ENCODE data around the gene COPS6.

The COPS6 gene

GRCh38 chr7:100088621-100089457 is at the start of gene COPS6:
TSS of gene COPS6 (plus strand) at chr7:100088969. CDS start at chr7:100088991, 22 bp downstream.
- peak; percentile 91 for DNase-seq

DNA sequence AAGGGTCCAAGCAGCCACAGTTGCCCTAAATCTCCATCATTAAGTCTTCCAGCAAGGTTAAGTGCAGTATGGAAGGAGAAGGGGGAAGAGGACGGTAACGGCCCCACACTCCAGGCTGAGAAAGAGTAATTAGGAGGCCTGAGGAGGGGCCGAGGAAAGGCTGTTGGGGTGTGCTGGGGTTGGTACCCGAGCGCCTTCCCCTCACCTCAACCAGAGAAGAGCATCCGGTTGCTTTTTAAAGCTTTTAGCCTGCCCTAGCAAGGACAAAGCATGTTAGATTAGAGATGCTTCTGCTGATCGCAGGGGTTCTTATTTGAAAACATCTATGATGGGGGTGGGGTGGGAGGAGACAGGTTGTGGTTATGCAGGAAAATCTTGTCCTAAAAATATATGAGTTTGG is 48.2 kb upstream of the COPS6 start:
- DNase-seq, result peak; percentile 8

- no peak for DNase-seq
These were observed 44.1 kb upstream of the COPS6 start for GRCh38 chr7:100044718-100045117.

DNA sequence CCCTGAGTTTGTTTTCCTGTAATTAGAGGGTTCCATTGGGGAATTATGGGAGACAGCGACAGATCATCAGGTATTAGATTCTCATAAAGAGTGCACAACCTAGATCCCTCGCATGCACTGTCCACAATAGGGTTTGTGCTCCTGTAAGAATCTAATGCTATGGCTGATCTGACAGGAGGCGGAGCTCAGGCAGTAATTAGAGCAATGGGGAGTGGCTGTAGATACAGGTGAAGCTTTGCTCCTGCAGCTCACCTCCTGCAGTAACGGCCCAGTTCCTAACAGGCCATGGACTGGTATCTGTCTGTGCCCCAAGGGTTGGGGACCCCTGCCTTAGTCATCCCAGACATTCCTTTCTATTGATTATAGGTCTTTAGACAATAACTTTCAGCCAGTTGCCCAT is 40.1 kb upstream of the COPS6 start:
- DNase-seq, result no peak

- DNase-seq, result peak; percentile 88
These were observed 39.1 kb upstream of the COPS6 start, which contains the start of gene ZSCAN21 for GRCh38 chr7:100049441-100050291. TSS of gene ZSCAN21 (plus strand) at chr7:100049774. CDS start at chr7:100057007, 7,233 bp downstream.

GRCh38 chr7:100051611-100052010 is 37.2 kb upstream of the COPS6 start:
- no peak for DNase-seq

DNA sequence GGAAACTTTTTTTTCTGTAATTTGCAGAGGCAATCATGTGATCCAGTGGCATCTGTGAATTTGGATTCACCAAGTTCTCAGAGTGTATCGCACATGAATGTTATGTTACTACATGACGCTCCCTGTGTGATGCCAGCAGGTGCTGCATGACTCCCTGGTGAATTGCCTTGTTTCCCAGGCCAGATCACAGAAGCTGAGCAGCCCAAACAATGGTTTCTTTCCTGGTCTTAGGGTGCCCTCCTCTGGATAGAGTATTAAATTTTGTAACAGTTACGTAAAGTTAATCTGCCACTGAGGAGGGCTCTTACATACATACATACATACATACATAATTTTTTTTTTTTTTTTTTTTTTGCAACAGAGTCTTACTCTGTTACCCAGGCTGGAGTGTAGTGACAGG is 35.6 kb upstream of the COPS6 start:
- peak; percentile 34 for DNase-seq

DNA sequence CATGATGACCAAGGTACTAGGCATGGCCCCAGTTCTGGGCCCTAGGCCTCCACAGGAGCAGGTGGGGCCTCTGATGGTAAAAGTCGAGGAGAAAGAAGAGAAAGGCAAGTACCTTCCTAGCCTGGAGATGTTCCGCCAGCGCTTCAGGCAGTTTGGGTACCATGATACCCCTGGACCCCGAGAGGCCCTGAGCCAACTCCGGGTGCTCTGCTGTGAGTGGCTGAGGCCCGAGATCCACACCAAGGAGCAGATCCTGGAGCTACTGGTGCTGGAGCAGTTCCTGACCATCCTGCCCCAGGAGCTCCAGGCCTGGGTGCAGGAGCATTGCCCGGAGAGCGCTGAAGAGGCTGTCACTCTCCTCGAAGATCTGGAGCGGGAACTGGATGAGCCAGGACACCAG is 31.8 kb upstream of the COPS6 start:
- no peak for DNase-seq

- DNase-seq, result no peak
These were observed 29.5 kb upstream of the COPS6 start for GRCh38 chr7:100059251-100059739.

DNA sequence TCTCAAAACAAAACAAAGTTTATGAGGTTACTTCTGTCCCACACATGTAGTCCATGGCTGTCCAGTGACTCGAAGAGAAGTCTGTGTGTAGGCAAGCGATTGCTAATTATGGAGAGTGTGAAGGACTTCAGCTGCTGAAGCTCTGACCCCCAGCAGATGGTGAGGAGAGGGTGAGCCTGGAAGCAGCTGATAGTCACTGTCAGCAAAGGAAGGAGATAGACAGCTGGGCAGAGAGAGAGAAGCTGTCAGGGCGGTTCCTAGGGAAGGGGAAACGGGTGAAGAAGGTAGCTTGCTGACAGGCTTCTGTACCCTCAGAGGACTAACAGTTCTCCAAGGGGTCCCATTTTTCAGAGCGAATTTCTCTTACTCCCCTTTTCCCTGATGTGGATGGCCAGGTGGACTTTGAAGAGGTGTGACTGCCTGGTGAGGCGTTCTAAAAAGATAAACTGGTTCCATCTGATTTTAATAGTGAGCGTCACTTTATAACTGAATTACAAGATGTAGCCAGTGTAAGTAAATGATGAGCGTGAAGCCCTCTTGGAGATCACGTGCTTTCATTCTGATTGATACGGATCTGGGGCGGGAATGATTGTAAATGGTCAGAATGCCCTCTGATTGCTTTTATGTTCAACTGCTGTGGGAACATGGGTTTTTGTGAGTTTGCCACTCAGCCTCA is 27.1 kb upstream of the COPS6 start:
- no peak for DNase-seq

DNA sequence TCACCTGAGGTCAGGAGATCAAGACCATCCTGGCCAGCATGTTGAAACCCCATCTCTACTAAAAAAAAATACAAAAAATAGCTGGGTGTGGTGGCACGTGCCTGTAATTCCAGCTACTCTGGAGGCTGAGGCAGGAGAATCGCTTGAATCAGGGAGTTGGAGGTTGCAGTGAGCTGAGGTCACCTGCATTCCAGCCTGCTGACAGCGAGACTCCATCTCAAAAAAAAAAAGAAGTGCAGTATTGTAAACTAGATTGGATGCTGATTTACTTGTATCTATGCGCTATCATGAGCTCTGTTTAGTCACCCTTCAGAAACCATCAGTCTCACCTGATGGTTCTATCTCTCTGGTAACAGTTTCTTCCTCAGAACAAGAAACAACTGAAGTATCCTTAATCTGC is 25.4 kb upstream of the COPS6 start:
- no peak for DNase-seq

GRCh38 chr7:100064162-100064561 is 24.6 kb upstream of the COPS6 start:
- DNase-seq, result no peak

- DNase-seq, result no peak
These were observed 23.1 kb upstream of the COPS6 start for GRCh38 chr7:100065452-100066186.

- no peak for DNase-seq
These were observed 21.8 kb upstream of the COPS6 start for GRCh38 chr7:100066953-100067352.

DNA sequence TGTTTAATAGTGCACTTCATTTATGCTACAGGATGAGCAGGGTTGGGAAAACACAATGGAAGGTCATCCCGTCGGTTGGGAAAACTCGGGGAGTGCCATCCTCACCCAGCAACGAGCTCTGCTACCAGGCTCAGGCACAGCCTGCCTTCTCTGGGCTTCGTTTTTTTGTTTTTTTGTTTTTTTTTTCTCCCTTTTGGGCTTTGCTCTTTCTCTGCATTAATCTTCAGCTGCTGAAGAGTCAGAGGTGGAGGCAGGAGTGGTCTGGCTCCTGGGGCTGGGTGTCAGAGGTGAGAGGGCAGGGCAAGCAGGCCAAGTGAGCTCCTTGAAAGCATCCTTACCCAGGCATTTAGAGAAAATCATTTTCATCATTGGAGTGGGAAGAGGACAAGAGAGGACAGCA is 18.8 kb upstream of the COPS6 start:
- DNase-seq, result no peak

DNA sequence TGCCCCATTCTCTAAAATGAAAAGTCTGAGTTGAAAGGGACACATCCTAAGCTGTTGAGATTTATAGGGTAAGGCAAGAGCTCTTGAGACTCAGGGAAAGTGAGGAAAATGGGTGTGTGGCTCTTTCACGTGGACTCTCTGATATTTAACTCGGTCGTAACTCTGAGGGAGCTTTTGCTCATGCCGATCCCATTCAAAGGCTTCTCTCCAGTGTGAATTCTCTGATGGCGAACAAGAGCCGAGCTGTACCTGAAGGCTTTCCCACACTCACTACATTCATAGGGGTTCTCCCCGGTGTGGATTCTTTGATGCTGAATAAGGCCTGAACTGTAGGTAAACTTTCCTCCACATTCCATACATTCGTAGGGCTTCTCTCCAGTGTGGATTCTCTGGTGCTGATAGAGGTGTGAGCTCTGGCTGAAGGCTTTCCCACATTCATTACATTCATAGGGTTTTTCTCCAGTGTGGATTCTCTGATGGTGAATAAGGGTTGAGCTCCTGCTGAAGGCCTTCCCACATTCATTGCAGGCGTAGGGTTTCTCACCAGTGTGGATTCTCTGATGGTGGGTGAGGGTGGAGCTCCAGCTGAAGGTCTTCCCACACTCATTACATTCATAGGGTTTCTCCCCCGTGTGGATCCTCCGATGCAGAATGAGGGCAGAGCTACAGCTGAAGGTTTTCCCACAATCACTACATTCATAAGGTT is 17.6 kb upstream of the COPS6 start:
- DNase-seq, result no peak

GRCh38 chr7:100072462-100072861 is 16.3 kb upstream of the COPS6 start:
- DNase-seq, result no peak

DNA sequence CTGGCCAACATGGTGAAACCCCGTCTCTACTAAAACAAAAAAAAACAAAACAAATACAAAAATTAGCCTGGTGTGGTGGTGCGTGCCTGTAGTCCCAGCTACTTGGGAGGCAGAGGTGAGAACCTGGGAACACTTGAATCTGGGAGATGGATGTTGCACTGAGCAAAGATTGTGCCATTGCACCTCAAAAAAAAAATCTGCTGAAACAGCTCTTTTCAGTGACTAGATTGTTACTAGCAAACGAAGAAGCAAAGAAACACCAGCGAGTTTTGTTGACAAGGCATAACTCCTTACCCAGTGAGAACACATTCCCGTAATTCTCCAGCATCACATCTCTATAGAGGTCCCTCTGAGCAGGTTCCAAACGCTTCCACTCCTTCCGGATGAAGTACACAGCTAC is 13.9 kb upstream of the COPS6 start:
- no peak for DNase-seq

- DNase-seq, result no peak
These were observed 13.4 kb upstream of the COPS6 start for GRCh38 chr7:100075418-100075817.

DNA sequence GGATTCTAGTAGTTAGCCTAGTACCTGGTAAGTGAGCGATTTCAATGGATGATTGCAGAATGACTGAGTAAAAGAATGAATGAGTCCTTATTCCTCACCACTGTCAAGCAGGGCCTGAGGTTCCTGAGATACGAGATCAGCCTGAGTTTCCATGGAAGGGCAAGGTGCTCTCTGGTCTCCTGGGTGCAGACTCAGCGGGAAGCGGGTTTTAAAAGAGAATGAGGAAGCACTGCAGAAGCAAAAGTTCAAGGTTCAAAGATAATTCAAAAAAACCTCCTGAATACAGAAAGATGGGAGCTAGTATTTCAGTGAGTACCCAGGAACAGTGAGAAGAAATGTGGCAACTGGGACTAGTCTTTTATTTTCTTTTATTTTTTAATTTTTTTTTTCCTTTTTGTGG is 11.6 kb upstream of the COPS6 start:
- no peak for DNase-seq

DNA sequence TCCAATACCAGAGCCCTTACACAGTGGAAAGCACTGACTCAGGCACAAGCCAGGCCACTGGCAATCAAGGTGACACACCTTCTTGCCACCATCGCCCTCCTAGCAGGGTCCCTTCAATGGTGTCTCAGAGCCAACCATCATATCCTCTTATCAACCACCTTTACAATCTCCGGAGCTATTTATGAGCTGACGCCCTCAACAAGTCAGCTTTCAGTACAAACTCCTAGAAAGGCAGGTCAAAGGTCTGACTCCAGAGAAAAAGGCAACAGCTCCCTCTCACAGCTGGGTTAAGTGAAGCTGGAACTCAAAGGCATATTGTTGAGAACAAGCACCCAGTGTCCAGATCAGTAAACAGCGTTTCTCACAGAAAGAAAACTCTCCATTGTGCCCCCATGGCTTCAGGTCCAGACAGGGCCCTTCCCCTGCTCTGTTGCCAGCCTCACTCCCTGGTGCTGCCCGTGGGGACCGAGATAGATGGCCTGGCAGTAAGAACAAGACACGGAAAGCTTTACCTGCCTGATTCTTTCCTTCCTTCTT is 9.7 kb upstream of the COPS6 start:
- DNase-seq, result no peak

Measured in CD4-positive, alpha-beta T cell treated with Interleukin-17A for 4 hours (primary cell).